EH (cell line): ENCODE data around the gene BBOF1.
A peak's percentile ranks its signal among the peaks of the same experiment; 100 is the strongest.
"Not testable (repeated sequence)": the region's sequence is repeated elsewhere in the genome, so short reads cannot be mapped to it uniquely, and the experiment has no call there.

ENCODE experiments used
- DNase-seq: peaks from one replicate; pipeline ENCODE4 v3.0.0-alpha.2; 2015; ENCODE audit warnings: low read depth

Gene BBOF1, protein sequence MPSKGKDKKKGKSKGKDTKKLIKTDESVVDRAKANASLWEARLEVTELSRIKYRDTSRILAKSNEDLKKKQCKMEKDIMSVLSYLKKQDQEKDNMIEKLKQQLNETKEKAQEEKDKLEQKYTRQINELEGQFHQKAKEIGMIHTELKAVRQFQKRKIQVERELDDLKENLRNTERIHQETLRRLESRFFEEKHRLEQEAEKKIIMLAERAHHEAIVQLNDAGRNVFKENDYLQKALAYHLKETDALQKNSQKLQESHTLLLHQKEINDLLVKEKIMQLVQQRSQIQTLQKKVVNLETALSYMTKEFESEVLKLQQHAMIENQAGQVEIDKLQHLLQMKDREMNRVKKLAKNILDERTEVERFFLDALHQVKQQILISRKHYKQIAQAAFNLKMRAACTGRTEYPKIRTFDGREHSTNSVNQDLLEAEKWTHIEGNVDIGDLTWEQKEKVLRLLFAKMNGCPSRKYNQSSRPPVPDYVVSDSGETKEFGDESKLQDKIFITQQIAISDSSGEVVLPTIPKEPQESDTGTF

DNA sequence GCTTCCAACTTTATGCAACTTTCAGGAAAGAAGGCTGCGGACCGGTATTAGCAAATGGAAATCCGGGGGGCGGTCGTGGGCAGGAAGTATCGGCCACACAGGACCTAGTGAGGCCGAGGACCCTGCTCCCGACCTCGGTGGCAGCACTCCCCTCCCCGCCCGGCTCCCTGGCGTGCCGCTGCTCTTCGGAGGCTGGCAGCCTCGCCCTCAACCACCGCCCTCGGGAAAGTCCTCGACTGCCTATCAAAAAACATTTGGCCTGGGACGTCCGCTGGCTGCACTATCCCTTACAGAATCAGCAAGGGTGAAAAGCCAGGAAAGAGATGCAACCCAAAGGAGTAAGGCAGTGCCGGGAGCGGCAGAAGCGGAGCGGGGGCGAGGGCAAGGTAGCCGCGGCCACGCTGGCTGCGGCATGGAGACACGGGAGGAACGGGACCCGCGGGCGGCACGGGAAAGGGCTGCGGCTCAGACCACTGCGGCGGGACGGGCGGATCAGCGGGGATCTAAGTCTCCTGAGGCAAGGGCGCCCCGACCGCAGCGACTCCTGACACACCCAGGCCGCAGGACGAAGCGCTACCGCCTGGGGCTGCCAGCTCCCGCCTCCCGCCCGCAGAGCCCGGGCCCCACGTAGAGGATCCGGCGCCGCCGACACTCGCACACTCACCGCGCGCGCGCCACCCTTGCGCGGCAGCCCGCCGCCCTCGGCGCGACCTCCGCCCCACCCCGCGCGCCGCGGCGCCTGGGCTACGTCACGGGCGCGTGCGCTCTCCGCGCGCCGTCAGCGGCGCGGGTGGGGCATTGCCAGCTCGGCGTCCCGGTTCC lies at the start of gene BBOF1, which contains the start of gene ENTPD5:
TSS of gene BBOF1 (plus strand) at position 764 of the 822 bp plus-strand sequence. CDS start 130 bp downstream, outside the sequence.
TSS of gene ENTPD5 (minus strand) at position 703 of the 822 bp plus-strand sequence. CDS start 31,186 bp downstream, outside the sequence.
- peak; percentile 87 for DNase-seq

DNA sequence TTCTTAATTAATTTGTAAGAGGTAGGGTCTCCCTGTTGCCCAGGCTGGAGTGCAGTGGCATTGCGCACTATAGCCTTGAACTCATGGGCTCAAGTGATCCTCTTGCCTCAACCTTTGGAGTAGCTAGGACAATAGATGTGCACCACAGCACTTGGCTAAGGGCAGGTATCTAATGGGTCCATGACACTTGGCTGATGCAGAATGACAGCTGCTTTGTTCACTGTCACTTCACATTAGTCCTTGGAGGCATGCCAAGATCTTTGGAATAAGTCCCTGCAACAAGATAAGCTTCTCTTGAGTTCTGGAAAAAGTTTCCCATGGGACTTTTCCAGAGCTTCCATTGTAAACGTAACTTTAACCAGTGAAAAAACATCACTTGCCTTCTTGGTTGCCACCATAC lies 45.7 kb upstream of the BBOF1 start:
- no peak for DNase-seq

DNA sequence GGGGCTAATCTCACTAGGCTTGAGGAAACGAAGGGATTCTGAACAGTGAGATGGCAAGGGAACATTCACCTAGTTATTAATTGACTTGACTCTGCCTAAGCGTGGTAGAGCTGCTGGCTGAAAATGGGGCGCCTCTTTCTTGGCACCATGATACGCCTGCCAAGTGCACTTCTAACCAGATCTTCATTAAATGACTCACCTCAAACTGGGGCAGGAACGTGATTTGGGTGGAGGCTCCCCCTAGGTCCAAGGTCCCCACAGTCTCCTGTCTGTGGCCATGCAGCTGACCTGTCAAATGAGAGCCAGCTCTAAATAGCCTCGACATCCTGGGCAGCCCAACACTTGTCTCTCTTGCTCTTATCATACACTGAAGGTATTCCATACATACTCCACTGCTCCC lies 43.0 kb upstream of the BBOF1 start:
- no peak for DNase-seq

DNA sequence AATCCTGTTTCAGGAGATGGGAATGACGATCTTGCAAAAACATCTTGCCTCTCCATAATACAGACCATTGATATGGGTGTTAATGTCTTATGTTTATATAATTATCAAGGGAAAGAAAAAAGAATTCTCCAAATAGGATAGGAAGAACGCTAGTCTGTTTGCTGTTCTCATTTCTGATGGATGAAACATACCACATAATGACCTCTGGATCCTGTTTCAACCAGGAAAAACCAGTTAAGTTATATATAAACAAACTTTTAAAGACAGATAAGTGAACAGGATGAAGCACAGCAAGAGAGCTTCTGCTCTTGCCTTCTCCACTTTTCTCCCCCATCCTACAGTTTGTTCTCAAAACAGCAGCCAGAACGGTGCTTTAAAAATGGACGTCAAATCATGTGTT lies 41.3 kb upstream of the BBOF1 start:
- peak; percentile 80 for DNase-seq

DNA sequence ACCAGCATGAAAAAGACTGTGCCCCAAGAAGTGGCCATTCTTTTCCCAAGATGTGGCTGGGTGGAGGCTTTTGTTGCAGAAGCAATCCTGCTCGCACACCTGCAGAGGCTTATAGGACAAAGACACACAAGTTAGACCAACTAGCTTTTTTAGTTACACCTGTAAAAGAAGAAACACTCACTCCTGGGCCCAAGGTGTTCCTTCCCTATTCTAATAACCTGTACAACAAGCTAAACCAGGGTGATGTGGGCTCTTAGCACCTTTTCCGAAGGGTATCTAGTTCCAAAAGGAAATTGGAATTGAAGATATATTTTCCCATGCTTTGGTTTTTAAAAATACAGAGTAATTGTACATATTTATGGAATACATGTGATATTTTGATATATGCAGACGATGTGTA lies 31.1 kb upstream of the BBOF1 start:
- no peak for DNase-seq

DNA sequence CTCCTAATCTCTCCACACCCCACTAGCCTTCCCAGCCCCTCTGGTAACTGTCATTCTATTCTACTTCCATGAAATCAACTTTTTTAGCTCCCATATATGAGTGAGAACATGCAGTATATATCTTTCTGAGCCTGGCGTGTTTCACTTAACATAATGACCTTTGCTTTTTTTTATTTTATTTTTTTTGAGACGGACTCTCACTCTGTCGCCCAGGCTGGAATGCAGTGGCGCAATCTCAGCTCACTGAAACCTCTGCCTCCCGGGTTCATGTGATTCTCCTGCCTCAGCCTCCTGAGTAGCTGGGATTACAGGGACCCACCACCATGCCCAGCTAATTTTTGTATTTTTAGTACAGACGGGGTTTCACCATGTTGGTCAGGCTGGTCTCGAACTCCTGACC lies 30.5 kb upstream of the BBOF1 start:
- not testable (repeated sequence) for DNase-seq

DNA sequence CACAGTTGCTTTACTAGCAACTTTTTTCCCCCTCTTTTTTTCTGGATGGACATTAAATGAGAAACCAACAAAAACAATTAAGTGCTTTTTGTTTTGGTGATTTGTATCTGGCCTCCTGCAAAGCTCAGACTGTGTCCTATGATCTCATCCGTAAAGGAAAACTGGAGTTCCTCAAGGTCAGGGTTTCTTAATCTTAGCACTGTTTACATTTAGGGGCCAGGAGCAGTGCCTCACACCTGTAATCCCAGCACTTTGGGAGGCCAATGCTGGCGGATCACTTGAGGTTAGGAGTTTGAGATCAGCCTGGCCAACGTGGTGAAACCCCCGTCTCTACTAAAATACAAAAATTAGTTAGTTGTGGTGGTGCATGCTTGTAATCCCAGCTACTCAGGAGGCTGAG lies 28.1 kb upstream of the BBOF1 start:
- DNase-seq: no peak

DNA sequence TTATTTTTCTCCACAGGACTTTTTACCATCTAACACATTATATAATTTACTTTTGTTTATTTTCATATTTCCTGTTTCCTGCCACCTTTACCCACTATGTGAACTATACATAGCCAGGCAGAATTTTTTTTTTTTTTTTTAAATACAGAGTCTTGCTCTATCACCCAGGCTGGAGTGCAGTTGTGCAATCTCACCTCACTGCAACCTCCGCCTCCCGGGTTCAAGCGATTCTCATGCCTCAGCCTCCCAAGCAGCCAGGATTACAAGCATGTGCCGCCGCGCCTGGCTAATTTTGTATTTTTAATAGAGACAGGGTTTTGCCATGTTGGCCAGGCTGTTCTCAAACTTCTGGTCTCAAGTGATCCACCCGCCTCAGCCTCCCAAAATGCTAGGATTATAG lies 24.2 kb upstream of the BBOF1 start:
- DNase-seq: not testable (repeated sequence)

DNA sequence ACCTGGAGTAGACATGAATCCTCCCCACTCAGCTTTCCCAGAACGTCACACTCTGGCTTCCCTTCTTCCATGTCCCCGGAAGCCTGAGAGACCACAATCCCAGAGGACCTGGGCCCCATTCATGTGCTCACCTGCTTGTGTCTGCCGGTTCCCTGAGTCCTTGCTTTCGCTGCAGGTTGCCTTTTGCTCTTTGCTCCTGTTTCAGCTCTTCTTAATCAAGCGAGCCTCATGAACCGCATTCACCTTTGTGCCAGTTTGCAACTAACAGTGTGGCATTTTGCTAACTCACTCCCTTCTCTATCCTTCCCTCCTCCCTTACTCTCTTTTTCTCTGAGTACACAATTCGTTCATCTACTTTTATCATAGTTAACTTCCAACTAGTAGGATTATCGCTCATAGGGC lies 23.2 kb upstream of the BBOF1 start:
- DNase-seq: no peak

DNA sequence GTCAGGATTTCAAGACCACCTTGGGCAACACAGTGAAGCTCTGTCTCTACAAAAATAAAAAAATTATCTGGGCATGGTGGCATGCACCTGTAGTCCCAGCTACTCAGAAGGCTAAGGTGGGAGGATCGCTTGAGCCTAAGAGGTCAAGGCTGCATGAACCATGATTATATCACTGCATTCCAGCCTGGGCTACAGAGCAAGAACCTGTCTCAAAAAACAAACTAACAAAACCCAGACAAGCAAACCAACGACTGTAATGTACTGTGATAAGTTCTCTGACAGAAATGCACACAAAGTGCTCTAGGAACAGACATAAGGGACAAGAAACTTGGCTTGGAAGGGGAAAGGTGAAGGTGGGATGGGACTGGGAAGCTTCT lies 22.4 kb upstream of the BBOF1 start:
- no peak for DNase-seq

DNA sequence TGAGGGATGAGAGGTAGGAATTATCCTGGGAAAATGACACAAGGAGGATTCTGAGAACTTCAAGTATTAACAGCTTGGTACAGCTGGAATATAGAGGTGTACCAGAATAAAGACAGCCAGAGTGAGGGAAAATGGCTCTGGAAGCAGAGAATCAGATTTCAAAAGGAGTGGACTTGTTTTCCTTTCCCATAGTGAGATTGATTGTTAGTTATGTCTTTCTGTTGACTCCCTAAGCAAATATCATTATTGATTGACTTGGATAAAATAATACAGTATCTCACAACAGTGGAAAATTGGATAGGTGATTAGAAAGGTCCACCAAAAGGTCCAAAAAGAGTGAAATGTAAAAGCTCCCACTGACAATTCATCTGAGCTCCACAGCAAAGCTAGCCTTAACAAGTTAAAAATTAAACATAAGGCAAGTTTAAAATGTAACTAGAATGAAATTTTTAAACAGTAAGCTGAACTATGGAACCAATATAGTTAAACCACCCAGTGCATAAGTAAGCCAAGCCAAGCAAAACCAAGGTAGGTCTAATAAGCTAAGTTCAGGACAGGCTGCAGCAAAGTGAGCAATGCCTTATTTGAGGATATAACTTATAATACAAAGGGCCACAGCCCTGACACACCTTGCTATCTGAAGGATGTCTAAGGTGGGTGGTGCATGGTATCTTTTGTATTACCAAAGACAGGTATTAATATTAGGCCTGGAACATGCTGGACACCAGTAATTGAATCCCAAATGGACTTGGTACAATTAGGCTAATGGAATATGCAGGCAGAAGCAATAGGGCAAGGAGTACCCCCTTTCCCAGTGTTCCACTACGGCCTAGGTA lies 21.8 kb upstream of the BBOF1 start:
- DNase-seq: no peak

DNA sequence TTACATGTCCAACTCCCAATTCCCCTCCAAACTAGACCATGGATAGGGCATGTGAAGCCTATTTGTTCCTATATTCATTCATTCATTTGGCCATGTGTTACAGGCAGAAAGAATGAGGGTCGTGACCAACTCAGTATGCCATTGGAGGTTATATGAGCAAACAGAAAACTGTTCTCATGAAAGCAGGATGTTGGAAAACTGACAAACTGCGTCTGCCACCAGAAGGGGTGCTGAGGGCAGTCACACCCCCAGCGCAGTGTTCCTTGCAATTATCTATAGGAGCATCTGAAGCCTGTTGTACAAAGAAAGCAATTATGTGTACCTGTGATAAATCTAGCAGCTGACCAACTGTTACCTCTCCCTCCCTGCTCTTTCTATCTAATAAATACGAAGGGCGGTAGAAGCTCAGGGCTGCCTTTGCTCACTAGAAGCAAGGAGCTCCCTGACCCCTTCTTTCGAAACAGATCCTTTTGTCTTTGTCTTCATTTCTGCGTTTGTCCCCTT lies 21.2 kb upstream of the BBOF1 start:
- no peak for DNase-seq

DNA sequence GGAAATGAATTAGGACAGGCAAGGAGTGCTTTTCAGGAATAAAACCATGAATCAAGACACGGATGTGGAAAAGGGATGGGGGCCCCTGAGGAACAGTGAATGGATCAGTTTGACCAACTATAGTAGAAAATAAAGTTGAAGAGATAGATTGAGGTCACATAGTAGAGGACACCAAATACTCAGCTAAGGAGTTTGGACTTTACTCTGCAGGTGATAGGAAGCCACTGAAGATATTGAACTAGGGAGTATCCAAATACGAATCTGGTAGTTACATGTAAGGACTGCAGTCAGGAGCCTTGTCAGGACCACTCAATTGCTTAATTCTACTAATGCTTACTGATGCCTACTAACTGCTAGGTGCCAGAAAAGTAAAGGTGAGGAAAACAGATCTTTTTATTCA lies 20.4 kb upstream of the BBOF1 start:
- no peak for DNase-seq

DNA sequence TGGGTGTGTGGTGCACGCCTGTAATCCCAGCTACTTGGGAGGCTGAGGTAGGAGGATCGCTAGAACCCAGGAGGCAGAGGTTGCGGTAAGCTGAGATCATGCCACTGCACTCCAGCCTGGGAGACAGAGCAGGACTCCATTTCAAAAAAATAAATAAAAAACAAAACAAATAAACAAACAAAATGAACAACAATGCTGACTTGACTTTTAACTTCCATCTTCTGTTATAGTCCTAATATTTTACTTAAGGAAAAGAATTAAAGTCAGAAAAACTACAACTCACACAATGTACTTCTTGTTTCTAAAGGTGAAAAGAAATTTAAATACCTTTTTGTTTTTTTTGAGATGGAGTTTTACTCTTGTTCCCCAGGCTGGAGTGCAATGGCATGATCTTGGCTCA lies 13.5 kb upstream of the BBOF1 start:
- not testable (repeated sequence) for DNase-seq

DNA sequence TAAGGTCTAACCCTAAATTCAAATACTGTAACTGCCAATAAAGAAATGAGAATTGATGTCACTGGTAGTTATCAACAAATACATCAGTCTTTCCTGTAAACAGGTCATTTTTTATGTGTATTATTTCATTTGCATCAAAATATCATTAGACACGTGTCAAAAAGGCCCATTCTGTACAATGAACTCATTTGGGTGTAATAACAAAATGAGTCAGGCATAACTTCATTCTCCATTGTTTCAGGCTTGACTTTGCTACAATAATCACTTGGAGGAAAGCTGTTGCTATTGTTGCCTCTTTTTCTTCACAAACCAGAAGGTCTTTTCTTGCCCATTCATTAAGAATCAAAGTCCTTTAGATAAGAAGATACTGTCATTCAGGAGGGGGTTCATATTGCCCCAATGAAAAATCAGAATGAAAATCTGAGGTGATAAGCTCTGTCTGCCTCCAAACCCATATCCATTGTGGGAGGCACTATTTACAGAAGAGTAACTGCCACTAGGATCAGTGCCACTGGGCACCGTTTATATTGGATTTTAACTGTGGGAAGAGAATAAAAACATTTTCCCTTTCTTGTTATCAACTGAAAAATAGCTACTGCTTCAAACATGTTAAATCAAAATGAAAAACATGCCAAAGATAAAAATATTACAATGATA lies 10.2 kb upstream of the BBOF1 start:
- DNase-seq: no peak

DNA sequence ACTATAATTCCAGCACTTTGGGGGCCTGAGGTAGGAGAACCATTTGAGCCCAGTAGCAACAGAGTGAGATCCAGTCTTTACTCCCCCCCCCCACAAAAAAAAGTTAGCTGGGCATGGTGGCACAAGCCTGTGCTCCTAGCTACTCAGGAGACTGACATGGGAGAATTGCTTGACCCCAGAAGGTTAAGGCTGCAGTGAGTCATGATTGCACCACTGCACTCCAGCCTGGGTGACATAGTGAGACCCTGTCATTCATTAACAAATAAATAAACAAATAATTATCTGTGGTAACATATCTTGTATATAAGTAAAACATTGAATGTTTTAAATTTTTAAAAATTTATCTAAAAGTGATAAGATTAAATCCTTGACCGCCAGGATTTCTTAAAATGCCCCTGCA lies 4.8 kb upstream of the BBOF1 start:
- DNase-seq: peak; percentile 19

DNA sequence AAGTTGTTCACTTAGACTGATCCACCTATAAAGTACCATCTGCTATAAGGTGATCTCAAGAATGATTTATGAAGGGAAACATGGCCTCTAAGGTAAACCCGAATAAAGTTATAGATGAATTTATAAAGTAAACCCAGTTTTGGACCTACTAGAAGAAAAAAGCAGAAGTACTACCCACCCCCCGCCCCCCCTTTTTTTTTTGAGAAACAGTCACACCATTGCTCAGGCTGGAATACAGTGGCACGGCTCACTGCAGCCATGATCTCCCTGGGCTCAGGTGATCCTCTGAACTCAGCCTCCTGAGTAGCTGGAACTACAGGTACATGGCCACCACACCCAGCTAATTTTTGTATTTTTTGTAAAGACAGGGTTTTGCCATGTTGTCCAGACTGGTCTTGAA lies 4.0 kb upstream of the BBOF1 start:
- DNase-seq: no peak

DNA sequence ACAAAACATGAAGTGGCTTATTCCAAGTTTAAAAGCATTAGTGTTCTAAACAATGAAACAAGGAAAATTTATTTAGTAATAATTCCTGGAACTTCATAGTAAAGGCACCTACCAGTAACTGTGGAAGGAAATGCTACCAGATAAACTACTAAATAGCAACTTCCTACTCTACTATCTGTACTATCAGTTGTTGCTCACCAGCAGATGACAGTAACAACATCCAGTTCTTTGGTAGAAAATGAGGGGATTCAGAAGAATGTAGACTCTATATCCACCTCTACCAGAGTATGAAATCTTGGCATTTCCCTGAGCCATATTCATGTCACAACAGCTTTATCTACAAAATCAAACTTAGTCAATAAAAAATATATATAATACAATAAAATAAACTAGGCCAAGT lies 3.2 kb upstream of the BBOF1 start:
- no peak for DNase-seq

DNA sequence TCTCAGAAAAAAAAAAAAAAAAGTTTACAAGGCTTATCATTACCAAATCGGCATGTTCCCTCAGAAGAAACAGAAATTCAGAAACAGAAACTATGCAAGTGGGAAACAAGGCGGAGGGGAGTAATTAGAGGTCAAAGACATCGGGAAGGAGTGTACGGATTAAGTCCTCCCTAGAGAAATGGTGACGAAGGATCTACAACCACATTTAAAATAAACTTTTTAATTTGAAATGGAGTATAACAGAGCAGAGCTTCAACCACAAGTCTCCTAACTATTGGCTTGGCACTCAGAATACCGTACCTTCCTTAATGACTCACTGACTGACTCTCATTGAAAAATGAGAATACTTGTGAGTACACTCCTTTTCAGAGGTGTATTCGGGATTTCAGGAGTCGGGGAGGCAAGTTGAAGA lies 969 bp upstream of the BBOF1 start:
- peak; percentile 63 for DNase-seq

DNA sequence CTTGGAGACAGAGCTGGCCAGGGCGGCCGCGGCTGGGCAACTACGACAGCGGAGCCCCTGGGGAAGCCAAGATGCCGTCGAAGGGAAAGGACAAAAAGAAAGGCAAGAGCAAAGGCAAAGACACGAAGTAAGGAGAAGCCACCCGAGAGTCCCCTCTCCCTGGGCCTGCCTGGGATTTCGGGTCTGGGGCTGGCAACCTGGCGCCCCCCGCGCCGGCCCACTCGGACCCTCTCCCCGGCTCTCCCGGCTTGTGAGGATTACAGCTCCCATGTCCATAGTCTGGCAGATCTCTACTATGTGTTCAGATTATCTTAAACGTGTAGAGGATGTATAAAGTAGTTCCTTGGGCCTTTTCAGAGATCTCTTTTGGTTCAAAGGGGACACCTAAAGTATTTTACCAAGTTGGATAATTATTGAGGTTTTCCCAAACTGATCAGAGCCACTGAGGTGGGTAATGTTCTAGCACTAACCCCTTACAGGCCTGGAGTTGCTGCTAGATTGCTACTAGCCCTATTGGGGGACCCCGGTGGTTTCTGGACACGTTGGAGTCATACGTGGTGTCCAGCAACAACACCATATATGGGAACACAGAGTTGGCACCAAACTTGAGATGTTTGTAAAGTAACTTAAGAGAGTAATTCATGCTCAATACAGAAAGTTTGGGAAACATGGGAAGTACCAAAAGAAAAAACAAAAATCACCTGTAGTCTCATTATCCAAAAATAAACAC lies 424 bp downstream of the BBOF1 start:
- peak; percentile 74 for DNase-seq

DNA sequence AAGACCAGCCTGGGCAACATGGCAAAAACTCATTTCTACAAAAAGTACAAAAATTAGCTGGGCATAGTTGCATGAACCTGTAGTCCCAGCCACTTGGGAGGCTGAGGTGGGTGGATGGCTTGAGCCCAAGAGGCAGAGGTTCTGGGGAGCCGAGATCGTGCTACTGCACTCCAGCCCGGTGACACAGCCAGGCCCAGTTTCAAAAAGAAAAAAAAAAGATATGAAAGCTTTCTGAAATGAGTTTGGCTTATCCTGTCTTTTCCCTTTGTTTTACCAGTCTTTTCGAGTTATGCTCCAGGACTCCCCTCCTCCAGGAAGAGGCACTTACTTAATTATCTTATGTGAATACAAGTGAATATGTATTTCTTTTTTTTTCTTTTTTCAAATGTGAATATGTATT lies 3.2 kb downstream of the BBOF1 start:
- no peak for DNase-seq
